Superior temporal gyrus (tissue), 1 donor: ENCODE data around the gene PROSER3.
"Not testable (repeated sequence)": the region's sequence is repeated elsewhere in the genome, so short reads cannot be mapped to it uniquely, and the experiment has no call there.

ENCODE experiments used
- DNase-seq: peaks from one replicate; pipeline ENCODE4 v3.0.0-alpha.2; 2016; ENCODE audit errors: extremely low spot score

The PROSER3 gene

DNA sequence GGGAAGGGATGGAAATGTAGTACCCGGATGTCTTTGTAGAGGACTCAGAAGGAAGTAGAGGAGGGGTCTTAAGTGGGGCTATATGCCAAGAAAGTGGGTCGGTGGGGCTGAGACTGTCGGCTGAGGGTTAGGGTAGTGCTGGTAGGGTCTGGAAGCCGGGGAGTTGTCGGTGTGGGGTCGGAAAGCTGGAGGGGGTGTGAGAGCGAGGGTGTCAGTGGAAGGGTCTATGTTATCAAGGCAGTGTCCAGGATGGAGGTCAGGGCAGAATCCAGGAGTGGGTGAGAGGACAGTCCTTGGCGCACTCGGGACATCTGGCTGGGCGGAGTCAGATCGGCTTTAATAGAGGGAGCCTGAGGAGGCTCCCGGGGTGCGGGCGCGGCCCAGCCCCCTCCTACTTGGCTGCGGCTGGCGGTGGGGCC, 2.8 kb upstream of the PROSER3 start:
- no peak for DNase-seq

DNA sequence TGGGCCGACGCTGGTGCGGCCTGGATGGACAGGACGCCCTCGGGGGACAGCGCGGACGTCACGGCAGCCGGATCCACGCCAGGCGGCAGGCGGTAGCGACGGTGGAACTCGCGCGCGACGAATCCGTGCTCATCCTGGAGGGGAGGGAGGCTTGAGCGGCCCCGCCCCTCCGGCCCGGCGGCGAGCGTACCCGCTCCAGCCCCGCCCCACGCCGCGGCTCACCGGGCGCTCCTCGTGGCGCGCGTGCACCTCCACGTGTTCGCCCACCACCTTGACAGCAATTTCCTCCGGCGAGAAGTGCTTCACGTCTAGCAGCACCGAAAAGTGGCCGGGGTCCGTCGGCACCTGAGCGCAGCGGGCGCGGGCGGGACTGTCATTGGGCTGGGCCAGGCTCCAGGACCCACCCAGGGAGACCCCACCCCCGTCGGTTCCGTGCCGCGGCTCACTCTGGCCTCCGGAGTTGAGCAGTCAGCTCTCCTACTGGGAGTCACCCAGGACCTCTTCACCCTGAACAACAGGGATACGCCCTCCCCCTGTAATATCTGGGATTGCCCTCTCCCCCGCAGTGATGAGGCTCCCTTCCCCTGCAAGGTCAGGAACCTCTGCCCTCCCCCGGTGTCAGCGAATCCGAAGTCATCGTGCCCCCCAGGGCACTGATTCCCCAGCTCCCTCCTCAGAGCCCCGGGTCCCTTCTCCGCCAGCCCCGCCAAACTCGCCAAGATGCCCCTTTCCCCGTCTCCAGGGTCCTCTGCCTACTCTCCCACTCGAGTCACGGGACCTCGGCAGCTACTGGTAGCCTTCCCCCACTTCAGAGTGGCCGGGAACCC, 2.2 kb upstream of the PROSER3 start:
- DNase-seq, result peak; percentile 5

DNA sequence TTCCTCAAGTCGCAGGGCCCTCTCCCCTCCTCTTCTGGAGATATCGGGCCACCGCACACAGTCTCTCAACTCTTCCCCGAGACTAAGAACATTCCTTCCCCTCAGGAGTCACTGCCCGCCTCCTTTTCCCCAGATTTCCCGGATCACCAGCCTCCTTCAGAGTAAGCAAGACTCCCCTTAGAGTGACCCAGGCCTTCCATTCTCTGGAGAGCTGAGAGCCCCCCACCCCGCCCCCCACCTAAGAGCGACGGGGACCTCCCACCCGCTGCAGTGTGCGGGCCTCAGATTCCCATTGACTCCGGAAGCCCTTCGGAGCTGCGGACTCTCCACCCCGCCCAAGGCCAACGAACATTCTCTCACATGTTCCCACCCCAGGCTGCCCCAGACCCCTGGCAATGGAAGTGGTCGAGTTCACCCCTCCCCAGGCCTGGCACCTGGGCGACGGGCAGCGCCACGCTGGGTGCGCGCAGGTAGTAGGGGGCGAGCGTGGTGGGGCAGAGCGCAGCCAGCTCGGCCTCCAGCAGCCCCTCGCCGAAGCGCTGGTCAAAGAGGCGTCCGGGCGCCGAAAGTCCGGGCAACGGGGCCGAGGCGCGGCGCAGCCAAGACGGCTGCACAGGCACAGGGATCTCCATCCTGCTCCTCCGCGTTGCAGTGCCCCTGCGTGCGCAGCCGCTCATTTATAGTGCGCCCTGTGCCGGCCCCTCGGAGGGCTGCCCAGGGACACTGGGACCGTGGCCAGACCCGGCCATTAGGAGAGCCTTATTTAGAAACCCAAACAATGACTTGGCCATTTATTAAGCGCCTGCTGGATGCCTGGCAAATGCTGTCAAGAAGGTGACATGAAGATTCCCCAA, 1.4 kb upstream of the PROSER3 start, which contains the start of gene HSPB6:
Gene HSPB6, minus strand, starts transcription at position 653 of the 854 bp plus-strand sequence. Its CDS starts 21 bp downstream, at position 632.
- DNase-seq, result no peak

DNA sequence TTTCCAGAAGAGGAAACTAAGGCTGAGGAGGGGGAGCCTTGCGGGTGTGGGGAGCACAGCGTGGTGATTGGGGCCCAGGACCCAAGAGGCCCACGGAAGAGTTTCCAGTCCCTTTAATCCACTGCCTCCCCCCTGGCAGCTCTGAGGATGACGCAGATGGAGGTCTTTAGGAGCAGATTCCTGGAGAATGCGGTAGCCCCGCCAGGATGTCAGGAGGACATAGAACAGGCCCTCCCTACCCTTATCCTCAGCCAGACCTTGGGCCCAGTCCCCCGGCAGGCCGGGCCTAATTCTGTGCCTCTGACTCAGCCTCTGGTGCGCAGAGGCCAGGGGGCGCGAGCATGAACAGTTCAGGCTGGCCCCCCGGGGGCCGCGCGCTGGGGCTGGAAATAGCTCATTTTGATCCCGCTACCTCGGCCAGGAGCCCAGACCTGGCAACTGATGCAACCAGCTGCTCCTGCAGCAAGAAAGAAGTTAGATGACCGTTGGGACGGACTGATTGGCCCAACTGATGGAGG, 686 bp upstream of the PROSER3 start:
- peak; percentile 18 for DNase-seq

DNA sequence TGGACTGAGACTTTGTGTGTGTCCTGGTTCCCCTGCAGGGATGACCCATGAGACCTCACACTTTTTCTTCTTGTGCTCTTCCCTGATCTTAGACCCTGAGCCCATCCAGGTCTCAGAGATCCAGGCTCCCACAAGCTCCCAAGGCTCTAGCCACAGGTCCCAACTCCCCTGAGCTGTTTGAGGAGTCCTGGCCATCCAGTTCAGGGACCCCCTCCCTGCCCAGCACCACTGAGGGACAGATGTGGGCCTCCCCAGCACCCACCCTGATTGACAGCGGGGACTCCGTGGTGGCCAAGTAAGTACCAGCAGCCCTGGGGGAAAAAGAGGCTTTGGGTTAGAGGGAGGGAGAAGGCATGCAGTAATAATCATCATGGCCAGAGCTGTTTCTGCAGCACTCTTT, 1.7 kb downstream of the PROSER3 start:
- no peak for DNase-seq

DNA sequence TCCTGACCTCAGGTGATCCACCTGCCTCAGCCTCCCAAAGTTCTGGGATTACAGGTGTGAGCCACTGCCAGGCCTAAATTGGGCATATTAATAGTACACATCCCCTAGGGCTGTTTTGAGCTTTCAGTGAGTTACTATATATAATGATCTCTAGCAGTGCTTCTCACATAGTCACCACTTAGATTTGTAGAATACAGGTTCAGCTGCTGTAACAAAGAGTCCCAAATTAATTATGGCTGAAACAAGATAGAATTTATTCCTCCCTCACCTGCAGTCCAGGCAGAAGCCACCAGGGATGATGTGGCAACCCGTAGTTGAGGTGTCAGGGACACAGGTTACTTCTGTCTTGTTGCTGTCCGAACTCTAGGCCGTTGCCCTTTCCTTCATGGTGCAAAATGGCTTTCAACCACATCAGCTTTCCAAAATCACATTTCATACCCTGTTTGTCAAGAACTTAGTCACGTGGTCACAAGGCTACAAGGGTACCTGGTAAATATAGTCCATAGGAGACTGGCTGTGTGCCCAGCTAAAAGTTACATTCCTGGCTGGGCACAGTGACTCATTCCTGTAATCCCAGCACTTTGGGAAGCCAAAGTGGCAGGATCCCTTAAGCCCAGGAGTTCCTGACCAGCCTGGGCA, 2.9 kb downstream of the PROSER3 start:
- no peak for DNase-seq

DNA sequence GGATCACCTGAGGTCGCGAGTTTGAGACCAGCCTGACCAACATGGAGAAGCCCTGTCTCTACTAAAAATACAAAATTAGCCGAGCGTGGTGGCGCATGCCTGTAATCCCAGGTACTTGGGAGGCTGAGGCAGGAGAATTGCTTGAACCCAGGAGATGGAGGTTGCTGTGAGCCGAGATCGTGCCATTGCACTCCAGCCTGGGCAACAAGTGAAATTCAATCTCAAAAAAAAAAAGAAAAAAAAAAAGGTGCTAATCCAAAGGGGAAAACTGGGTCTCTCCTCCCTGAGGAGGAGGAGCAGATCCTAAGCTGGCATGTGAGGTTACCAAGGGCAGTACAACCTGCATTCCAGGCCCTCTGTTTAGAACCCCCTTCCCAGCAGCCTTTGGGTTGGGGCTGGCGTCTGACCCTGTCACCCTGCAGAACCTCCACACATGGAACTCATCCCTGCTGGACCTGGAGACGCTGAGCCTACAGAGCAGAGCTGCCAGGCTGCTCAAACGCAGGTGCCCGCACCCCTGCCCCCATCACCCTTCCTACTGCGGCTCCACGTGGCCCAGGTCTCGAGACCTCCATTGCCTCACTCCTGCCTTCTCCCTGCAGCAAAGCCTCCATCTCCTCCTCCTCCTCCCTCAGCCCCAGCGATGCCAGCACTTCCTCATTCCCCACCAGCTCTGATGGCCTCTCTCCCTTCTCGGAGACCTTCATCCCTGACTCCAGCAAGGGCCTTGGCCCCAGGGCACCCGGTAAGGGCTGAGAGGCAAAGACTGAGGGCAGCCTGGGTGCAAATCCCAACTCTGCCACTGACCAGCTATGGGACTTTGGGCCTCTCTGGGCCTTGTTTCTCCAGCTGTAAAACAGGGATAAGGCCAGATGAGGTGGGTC, 6.7 kb downstream of the PROSER3 start:
- DNase-seq, result no peak

DNA sequence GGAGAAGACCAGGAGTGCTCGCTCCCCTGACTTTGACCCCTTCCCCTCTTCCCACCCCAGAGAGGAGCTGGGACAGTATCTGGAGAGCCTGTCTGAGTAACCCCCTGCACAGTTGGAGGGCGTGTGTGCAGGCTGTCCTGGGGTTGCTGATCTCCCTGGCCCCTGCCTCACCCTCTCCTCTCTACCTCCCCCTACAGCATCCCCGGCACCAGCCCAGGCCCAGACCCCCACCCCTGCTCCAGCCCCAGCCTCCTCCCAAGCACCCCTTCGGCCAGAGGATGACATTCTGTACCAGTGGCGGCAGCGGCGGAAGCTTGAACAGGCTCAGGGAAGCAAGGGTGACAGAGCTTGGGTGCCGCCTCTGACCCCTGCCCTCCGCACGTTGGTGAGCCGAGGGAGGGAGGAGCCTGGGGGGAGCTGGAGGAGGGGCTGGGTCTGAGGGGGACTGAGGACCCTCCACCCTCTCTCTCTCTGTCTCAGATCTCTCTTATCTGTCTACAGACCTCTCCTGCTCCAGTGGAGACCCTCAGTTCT, 8.7 kb downstream of the PROSER3 start:
- no peak for DNase-seq

DNA sequence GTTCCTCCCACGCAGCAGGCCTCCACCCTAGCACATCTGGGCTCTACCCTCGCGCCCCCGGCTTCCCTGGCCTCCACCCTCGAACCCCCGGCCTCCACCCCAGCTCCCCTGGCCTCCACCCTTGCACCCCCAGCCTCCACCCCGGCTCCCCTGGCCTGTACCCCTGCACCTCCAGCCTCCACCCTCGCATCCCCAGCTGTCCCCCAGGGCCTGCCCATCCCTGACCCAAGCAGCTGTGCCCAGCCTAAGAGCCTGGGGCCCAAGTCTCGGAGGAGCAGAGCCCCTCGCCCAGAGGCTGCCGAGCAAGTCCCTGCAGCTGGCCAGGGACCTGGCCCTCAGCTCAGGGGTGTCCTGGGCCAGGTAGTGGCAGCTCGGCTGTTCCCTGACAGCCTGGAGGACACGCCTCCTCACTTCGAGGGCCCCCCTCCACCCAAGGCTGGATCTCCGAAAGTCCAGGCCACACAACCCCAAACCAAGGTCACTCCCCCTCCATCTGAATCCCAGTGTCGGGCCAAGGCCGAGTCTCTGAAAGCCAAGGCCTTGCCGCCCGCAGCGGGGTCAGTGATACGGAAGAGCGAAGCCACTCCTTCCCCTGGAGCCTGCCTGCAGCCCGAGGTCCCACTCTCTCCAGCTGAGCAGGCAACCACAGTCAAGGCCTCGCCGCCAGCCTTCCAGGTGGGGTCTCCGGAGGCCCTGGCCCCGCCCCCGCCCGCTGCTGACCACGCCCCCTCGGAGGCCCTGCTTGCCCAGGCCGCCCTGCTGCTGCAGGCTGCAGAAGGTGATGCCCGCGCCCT, 9.5 kb downstream of the PROSER3 start:
- no peak for DNase-seq

DNA sequence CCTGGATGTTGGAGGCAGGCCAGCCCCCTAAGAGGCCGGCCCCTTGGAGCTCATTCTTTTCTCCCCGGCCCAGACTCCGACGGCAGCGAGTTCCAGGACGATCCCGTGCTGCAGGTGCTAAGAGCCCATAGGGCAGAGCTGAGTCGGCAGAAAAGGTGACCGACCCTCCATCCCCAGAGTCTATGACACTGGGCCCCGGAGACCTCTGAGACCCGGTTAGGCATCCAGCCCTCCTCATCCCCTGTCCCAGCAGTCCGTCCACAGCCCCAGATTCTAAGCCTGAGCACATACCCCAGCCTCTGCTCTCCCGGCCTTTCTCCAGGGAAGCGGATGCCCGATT, 10.1 kb downstream of the PROSER3 start:
- DNase-seq, result no peak

DNA sequence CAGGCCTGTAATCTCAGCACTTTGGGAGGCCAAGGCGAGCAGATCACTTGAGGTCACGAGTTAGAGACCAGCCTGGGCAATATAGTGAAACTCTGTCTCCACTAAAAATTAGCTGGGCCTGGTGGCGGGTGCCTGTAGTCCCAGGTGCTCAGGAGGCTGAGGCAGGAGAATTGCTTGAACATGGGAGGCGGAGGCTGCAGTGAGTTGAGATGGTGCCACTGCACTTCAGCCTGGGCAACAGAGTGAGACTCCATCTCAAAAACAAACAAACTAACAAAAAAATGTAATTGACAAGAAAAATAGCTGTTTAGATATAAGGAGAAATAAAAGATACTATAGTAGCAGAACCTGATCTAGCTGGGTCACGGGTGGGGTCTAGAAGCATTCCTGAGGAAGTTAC, 14.4 kb downstream of the PROSER3 start:
- not testable (repeated sequence) for DNase-seq

DNA sequence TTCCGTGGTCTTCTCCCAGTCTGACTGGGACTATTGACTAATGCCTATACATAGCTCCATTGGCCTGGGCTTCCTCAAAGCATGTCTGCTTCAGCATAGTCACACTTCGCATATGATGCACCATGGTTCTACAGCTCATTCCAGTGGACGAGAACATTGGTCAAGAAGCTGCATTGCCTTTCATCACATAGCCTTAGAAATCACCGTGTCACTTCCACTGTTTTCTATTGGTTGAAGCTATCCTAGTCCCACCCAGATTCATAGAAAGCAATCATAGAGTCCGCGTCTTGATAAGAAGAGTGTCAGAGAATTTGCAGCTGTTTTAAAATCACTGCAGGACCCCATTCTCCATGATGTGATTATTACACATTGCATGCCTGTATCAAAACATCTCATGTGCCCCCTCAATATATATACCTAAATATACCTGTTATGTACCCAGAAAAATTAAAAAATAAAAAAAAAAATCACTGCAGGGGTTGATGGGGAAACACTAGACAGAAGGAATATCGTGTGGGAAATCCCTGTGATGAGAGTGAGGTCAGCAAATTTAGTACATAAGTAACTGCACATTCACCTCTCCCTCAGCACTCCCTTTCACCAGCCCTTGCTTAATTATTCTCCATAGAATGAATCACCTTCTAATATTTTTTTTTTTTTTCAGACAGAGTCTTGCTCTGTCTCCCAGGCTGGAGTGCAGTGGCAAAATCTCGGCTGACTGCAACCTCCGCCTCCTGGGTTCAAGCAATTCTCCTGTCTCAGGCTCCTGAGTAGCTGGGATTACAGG, 15.2 kb downstream of the PROSER3 start:
- no peak for DNase-seq

DNA sequence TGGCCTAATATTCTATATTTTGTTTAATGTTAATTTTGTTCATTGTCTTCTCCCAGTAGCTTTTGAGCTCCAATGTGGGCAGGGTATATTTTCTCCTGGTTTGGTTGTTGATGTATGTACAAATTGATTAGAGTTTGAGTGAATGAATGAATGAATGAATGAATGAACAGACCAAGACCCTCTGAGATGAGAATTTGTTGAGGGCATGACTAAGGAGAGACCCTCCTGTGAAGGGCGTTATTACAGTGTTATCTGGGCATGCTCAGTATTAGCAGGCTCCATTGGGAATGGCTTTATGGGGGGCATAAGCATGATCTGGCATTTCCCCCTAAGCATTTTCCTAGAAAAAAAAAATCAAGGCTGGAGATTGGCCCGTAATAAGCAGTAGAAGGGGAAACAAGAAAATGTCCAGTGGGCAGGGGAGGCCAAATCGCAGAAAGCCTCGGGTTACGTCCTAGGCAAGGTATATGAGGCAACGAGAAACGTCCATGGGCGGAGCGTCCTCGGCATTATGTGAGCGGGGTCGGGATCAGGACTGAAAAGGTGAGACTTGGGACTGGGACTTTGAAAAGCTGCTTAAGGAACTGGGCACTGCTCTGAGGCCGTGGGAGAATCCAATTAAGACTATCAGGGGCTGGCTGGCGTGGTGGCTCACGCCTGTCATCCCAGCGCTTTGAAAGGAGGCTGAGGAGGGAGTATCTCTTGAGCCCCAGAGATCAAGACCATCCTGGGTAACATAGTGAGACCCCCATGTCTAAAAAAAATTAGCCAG, 16.5 kb downstream of the PROSER3 start:
- DNase-seq, result no peak

DNA sequence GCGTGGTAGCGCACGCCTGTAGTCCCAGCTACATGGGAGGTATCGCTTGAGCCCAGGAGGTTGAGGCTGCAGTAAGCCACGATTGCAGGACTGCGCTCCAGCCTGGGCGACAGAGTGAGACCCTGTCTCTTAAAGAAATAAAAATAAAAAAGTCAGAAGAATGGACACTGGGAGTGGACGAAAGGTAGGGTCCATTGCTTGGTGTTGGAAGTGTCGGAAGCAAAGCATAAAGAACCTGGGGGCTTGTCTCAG, 17.0 kb downstream of the PROSER3 start:
- DNase-seq, result no peak

DNA sequence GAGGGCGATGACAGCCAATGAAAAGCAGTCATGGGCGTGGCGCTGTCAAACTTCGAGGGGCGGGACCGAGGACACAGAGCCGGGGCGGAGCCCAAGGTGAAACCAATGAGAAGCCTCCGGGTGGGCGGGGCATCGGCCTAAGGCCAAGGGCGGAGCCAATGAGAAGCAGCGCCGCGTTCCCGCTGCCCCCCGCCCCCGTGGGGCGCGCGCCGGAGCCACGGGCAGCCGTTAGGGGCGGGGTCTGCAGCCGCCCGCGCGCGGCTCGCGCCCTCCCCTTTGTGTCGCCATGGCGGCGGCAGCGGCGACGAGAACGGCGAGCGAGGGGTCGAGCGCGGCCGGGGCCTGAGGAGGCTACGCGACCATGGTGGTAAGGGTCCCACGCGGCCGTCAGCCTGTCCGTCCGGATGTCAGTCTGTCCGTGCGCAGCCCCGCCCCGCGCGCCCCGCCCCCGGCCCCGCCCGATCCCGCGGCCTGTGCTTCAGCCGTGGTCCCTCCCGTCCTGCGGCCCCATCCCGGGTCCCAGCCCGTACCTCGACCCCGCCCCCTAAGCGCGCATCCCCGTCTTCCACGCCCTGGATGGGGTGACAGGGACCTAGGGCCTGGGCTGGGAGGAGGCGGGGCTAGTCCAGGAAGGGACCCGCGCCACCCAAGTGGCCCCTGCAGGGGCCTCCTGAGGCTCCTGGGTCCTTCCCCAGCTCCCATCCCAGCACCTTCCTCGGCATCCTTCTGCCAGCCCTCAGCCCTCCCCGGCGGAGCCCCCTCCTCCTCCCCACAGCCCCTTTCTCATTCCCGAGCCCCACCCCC, 17.5 kb downstream of the PROSER3 start, which contains the start of gene ARHGAP33:
Gene ARHGAP33, plus strand, starts transcription at position 267 of the 804 bp plus-strand sequence. Its CDS starts 95 bp downstream, at position 362.
- DNase-seq, result peak; percentile 99

DNA sequence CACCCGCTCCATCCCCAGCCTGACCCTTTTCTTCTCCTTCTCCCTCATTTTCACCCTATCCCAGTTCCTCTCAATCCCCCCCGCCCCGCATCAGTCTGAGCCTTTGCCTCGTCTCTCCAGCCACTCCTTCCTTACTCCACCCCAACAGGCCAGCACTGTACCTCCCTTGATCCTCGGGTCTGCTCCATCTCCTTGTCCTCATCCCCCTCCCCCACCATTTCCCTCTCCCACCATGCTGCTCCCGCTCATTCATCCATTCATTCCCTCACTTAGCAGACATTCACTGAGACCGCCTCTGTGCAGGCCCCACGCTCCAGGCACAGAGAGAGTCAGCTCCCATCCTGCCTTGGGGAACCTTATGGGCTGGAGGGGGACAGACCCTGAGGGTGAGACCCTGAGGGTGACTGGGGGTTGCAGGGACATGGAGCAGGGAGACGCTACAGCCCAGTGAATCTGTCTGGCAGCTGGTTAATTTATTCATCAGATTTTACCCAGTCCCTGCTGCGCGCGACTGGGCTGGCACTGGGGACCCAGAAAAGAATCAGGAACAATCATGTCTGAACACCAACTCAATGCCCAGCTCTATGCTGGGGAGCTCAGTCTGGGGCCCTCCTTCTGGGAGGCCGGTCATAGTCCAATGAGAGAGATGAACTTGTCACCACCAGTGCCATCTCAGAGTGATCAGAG, 18.3 kb downstream of the PROSER3 start:
- DNase-seq, result peak; percentile 35
